Coronary artery (tissue), 2 donors: Measurements from ENCODE around the gene ABL2.
"Not testable (repeated sequence)": the region's sequence is repeated elsewhere in the genome, so short reads cannot be mapped to it uniquely, and the experiment has no call there.

Experiments
- DNase-seq: peaks from one replicate; pipeline ENCODE4 v3.0.0-alpha.2; 2017; ENCODE audit warnings: low spot score
- H3K27ac ChIP-seq, 2 donors: fragments of 200-600 bp; sonication (generic); one replicate each; pipeline ENCODE4 v1.5.1; 2016 to 2019
- H3K4me3 ChIP-seq: fragments of 200-600 bp; sonication (generic); 2 replicates; pipeline ENCODE4 v1.5.1; 2016; ENCODE audit warnings: mild to moderate bottlenecking, moderate library complexity
- CTCF ChIP-seq: fragments of 200-600 bp; sonication (generic); IDR thresholded peaks from one replicate; pipeline ENCODE4 v1.5.1; 2019; ENCODE audit warnings: antibody characterized with exemption

ABL2 gene

GRCh38 chr1:179217943-179218507, 11.5 kb downstream of the ABL2 start:
- Histone ChIP-seq H3K4me3 (no peak overlapping the region), H3K27ac (peak overlapping the region; percentile 41 to 81)
- no peak for TF ChIP-seq CTCF
- DNase-seq = no peak

GRCh38 chr1:179213317-179213716, 16.2 kb downstream of the ABL2 start:
- H3K4me3 ChIP-seq, DNase-seq, H3K27ac ChIP-seq: not testable (repeated sequence)

GRCh38 chr1:179208681-179209477, 20.6 kb downstream of the ABL2 start:
- DNase-seq = no peak
- no peak for TF ChIP-seq CTCF

GRCh38 chr1:179206812-179207211, 22.7 kb downstream of the ABL2 start:
- TF ChIP-seq CTCF = no peak
- DNase-seq = no peak
- Histone ChIP-seq H3K4me3 (no peak overlapping the region), H3K27ac (peak overlapping the region in 1 of 2 donors; percentile 6)

More at GRCh38 chr1:179208681-179209477, 20.6 kb downstream of the ABL2 start:
- Histone ChIP-seq H3K27ac (peak overlapping the region in 1 of 2 donors; percentile 36), H3K4me3 (no peak overlapping the region)

GRCh38 chr1:179205284-179205683, 24.2 kb downstream of the ABL2 start:
- no peak for DNase-seq
- H3K4me3 ChIP-seq = no peak overlapping the region
- H3K27ac ChIP-seq = no peak overlapping the region
- TF ChIP-seq CTCF = no peak

- no peak for TF ChIP-seq CTCF
- no peak for DNase-seq
- Histone ChIP-seq H3K4me3 (no peak overlapping the region), H3K27ac (no peak overlapping the region)
These were observed 27.3 kb downstream of the ABL2 start for GRCh38 chr1:179202161-179202560.

- Histone ChIP-seq H3K4me3 (no peak overlapping the region), H3K27ac (no peak overlapping the region)
- DNase-seq = no peak
- no peak for TF ChIP-seq CTCF
These were observed 28.9 kb downstream of the ABL2 start for GRCh38 chr1:179200586-179200985.
